ENCODE results near the gene ARHGEF38. TPM values are rescaled to one million over a fixed set of nuclear protein-coding genes. Genes with fewer than 3 reads are reported as not detected.

The ARHGEF38 gene
- total RNA-seq, 4 donors from 2014 or later = not detected

DNA sequence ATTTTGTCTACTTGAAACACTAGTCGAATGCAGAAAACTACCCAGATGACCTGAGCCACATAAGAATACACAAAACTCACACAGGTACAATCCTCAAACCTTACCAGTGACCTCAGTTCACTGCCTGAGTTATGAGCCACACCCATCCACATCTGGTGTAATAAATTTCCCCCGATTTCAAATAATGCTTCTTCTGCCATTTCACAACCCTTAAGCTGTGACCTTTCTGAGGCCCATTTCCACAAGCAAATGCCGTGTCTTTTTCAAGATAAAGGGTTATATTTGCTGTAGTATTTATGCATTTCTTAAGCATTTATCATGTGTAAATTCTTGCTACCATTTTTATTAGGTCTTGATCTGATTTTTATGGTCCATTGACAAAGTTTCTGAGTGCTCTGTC, 1.8 kb upstream of the ARHGEF38 start:
- H3K9me3 ChIP-seq = no peaks in the 10 kb centered on the region
- no peak overlapping the region for H3K4me3 ChIP-seq
- ATAC-seq = no peak
- no peak overlapping the region for H3K27ac ChIP-seq
- no peaks in the 10 kb centered on the region for H3K27me3 ChIP-seq
- in situ Hi-C loops (cut with MboI; ENCODE audit: low sequenced_read_pairs in 4 of 4) = no loop called here
- TF ChIP-seq, protein P1, sequence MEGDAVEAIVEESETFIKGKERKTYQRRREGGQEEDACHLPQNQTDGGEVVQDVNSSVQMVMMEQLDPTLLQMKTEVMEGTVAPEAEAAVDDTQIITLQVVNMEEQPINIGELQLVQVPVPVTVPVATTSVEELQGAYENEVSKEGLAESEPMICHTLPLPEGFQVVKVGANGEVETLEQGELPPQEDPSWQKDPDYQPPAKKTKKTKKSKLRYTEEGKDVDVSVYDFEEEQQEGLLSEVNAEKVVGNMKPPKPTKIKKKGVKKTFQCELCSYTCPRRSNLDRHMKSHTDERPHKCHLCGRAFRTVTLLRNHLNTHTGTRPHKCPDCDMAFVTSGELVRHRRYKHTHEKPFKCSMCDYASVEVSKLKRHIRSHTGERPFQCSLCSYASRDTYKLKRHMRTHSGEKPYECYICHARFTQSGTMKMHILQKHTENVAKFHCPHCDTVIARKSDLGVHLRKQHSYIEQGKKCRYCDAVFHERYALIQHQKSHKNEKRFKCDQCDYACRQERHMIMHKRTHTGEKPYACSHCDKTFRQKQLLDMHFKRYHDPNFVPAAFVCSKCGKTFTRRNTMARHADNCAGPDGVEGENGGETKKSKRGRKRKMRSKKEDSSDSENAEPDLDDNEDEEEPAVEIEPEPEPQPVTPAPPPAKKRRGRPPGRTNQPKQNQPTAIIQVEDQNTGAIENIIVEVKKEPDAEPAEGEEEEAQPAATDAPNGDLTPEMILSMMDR (IDR thresholded peaks at IDR 0.05 in 4 of 5, conservative IDR thresholded peaks at IDR 0.05 in 1 of 5) = no peak
- TF ChIP-seq POLR2A (IDR thresholded peaks at IDR 0.05) = no peak
- no peaks in the 10 kb centered on the region for H3K36me3 ChIP-seq
- DNase-seq = no peak
- no peaks in the 10 kb centered on the region for H3K4me1 ChIP-seq
- intact Hi-C loops (cut with DNase I; ENCODE audit: low total_unique reads) = no loop called here

DNA sequence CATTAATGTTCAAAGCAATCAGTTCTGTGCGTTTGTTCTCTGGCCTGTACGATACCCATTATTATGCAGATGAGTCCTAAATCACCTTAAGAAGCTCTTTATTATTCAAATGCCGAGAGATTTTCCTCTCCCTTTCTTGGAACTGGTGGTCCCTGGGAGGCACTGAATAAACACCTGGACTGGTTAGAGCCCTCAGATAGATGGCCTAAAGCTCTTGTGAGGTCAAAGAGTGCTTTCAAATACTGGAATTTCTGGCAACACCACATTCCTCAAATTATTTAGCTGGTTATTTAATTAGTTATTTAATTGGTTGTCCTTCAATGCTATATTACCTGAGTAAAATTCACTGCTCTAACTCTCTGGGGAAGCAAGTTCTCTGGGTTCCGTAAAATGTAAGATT, 3.0 kb downstream of the ARHGEF38 start:
- Histone ChIP-seq H3K36me3 (no peaks in the 10 kb centered on the region), H3K27ac (no peak overlapping the region), H3K9me3 (no peaks in the 10 kb centered on the region), H3K27me3 (no peaks in the 10 kb centered on the region), H3K4me1 (no peaks in the 10 kb centered on the region), H3K4me3 (no peak overlapping the region)
- ATAC-seq (no peak), DNase-seq (no peak)
- intact Hi-C loops (cut with DNase I; ENCODE audit: low total_unique reads) (no loop called here), in situ Hi-C loops (cut with MboI; ENCODE audit: low sequenced_read_pairs in 4 of 4) (no loop called here)
- TF ChIP-seq, protein P1 (IDR thresholded peaks at IDR 0.05 in 4 of 5, conservative IDR thresholded peaks at IDR 0.05 in 1 of 5) = no peak
- TF ChIP-seq POLR2A (IDR thresholded peaks at IDR 0.05) = no peak

DNA sequence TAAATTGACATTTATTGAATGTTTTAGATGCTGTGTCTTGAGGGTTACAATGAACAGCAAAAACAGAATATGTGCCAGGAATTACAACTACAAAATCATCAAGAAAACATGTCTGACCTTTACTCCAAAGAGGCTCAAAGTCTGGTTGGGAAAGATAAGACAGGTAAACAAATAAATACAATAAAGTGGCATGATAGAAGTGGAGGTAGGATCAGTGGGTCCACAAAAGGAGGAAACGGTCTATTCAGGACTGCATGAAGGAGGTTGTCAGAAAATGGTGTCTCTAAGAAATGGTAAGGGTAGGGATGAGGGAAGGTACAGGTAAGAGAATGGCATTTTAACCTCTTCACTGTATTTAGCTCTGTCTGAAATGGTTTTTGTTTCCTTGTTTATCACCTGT, 3.8 kb downstream of the ARHGEF38 start:
- Histone ChIP-seq H3K27ac (no peak overlapping the region), H3K9me3 (no peaks in the 10 kb centered on the region), H3K4me1 (no peaks in the 10 kb centered on the region), H3K4me3 (no peak overlapping the region), H3K27me3 (no peaks in the 10 kb centered on the region), H3K36me3 (no peaks in the 10 kb centered on the region)
- in situ Hi-C loops (cut with MboI; ENCODE audit: low sequenced_read_pairs in 4 of 4) (no loop called here), intact Hi-C loops (cut with DNase I; ENCODE audit: low total_unique reads) (no loop called here)
- ATAC-seq (no peak), DNase-seq (no peak)
- no peak for TF ChIP-seq POLR2A (IDR thresholded peaks at IDR 0.05)
- TF ChIP-seq, protein P1 (IDR thresholded peaks at IDR 0.05 in 4 of 5, conservative IDR thresholded peaks at IDR 0.05 in 1 of 5) = no peak

DNA sequence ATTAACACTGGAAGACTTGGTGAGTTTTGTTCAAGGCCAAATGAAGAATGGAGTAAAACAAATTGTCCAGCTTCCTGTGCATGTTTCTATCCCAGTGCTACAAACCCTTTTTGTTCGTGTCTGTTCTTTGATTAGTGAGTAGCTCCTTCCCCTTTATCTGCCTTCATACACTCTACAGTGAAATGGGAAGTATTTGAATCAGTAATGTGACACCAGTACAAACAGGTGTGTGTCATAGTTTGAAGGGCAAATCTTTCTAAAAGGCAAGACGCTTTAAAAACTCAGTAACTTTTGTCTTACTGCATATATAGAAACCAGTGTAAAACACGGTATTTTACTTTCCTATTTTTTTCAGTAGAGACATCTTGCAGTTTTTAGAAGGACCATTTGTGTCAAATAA, 5.9 kb downstream of the ARHGEF38 start:
- H3K9me3 ChIP-seq = no peaks in the 10 kb centered on the region
- H3K36me3 ChIP-seq = no peaks in the 10 kb centered on the region
- TF ChIP-seq, protein P1 (IDR thresholded peaks at IDR 0.05 in 4 of 5, conservative IDR thresholded peaks at IDR 0.05 in 1 of 5) = no peak
- TF ChIP-seq POLR2A (IDR thresholded peaks at IDR 0.05) = no peak
- in situ Hi-C loops (cut with MboI; ENCODE audit: low sequenced_read_pairs in 4 of 4) = no loop called here
- H3K27me3 ChIP-seq = no peaks in the 10 kb centered on the region
- intact Hi-C loops (cut with DNase I; ENCODE audit: low total_unique reads) = no loop called here
- no peak overlapping the region for H3K27ac ChIP-seq
- H3K4me3 ChIP-seq = no peak overlapping the region
- H3K4me1 ChIP-seq = no peaks in the 10 kb centered on the region
- ATAC-seq = no peak
- DNase-seq = no peak

DNA sequence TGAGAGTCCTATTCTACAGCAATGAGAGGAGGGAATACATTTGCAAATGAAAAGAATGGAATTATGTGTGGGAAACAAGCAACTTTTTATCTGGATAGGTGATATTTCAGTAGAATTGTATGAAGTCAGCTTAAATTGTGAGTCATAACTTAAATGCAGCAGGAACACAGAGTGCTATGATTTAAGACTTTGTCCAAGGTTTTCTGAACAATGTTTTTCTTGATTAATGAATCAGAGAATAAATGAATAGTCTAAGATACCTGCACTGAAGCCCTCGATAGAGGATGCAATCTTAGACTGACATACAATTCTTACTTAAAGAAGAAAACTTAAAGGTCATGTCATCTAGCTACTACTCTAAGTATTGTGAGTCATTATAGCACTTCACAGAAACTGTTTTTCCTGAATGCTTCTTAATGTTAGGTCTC, 8.0 kb downstream of the ARHGEF38 start:
- ATAC-seq = no peak
- TF ChIP-seq POLR2A (IDR thresholded peaks at IDR 0.05) = no peak
- TF ChIP-seq, protein P1 (IDR thresholded peaks at IDR 0.05 in 4 of 5, conservative IDR thresholded peaks at IDR 0.05 in 1 of 5) = no peak
- intact Hi-C loops (cut with DNase I; ENCODE audit: low total_unique reads) = no loop called here

More for the DNA sequence above, 8.0 kb downstream of the ARHGEF38 start:
- DNase-seq = no peak
- in situ Hi-C loops (cut with MboI; ENCODE audit: low sequenced_read_pairs in 4 of 4) = no loop called here
- Histone ChIP-seq H3K27me3 (no peaks in the 10 kb centered on the region), H3K4me3 (no peak overlapping the region), H3K9me3 (no peaks in the 10 kb centered on the region), H3K4me1 (no peaks in the 10 kb centered on the region), H3K27ac (no peak overlapping the region), H3K36me3 (no peaks in the 10 kb centered on the region)

Measured in gastrocnemius medialis (tissue), 4 donors.